Kidney (tissue), 14 donors: ENCODE measurements around the gene ST3GAL3. TPM values are rescaled to one million over a fixed set of nuclear protein-coding genes. Genes with fewer than 3 reads are reported as not detected.
A peak's percentile ranks its signal among the peaks of the same experiment; 100 is the strongest.

Source experiments
- DNase-seq, 5 donors: peaks; one replicate each; pipeline ENCODE4 v3.0.0-alpha.2; 2013 to 2020
- FAIRE-seq: peaks from 2 replicates; lab custom pipeline; 2012; peaks lifted over from hg19 to GRCh38; lab: Jason Lieb, UNC
- H3K27ac ChIP-seq, 2 donors: one replicate each; pipeline ENCODE4 v1.7.0; 2013; ENCODE audit warnings: low read depth in 2 of 2, low read length in 2 of 2, inconsistent platforms in 1 of 2
- H3K27me3 ChIP-seq: one replicate; pipeline ENCODE4 v1.7.1; 2013; ENCODE audit warnings: low read length, inconsistent platforms; ENCODE audit not compliant: control insufficient read depth, insufficient read depth
- H3K36me3 ChIP-seq, 3 donors: one replicate each; pipeline versions ENCODE4 v1.7.0 to v1.7.1; 2013; ENCODE audit warnings: low read length in 3 of 3, control low read depth in 1 of 3, inconsistent platforms in 1 of 3; ENCODE audit not compliant: insufficient read depth in 3 of 3, control insufficient read depth in 2 of 3
- H3K4me1 ChIP-seq, 3 donors: one replicate each; pipeline versions ENCODE4 v1.7.0 to v1.7.1; 2013; ENCODE audit warnings: low read length in 3 of 3, inconsistent platforms in 1 of 3, low read depth in 1 of 3; ENCODE audit not compliant: control insufficient read depth in 2 of 3, insufficient read depth in 2 of 3
- H3K4me3 ChIP-seq, 3 donors: one replicate each; pipeline versions ENCODE4 v1.7.0 to v1.8.1; 2013; ENCODE audit warnings: low read length in 3 of 3, control low read depth in 1 of 3, inconsistent platforms in 1 of 3
- H3K9ac ChIP-seq, 3 donors: one replicate each; pipeline versions ENCODE4 v1.7.0 to v1.7.1; 2013; ENCODE audit warnings: low read length in 3 of 3, control low read depth in 1 of 3, inconsistent platforms in 1 of 3
- H3K9me3 ChIP-seq, 3 donors: one replicate each; pipeline versions ENCODE4 v1.7.0 to v1.7.1; 2013; ENCODE audit warnings: low read length in 3 of 3, control low read depth in 1 of 3, inconsistent platforms in 1 of 3; ENCODE audit not compliant: control insufficient read depth in 2 of 3, insufficient read depth in 1 of 3
- CTCF ChIP-seq: IDR thresholded peaks from 3 replicates; pipeline ENCODE4 v1.5.1; 2012; ENCODE audit warnings: mild to moderate bottlenecking, moderate library complexity, borderline replicate concordance; ENCODE audit not compliant: insufficient read depth; ENCODE audit errors: extremely low read depth
- intact Hi-C: fragments of 100-400 bp; cut with DNase I; formaldehyde crosslinking; loops from one replicate; pipeline ENCODE4 v1.11.1; 2022
- polyA plus RNA-seq: library from polyadenylated mRNA; stranded (reverse); fragments of 350-450 nt; fragmentation: Illumina TruSeq; extraction: RNeasy Lipid Tissue Mini Kit (QIAGEN cat#74804); gene quantifications from one replicate; pipeline ENCODE4 v1.2.3, GENCODE V29; 2014; ENCODE audit warnings: low read depth, low replicate concordance; ENCODE audit not compliant: insufficient read depth
- total RNA-seq: library from RNA; stranded (reverse); fragmentation: NEBNext Ultra II Directional; extraction: Animal tissue kit (Norgen Biotek cat#: 25700); gene quantifications from one replicate; pipeline ENCODE4 v1.2.1, GENCODE V29; 2021
- donor health status: control.
- donor health status: control.
- donor health status: control.
- donor health status: control.
- donor health status: control.
- donor health status: DM: yes; HTN: yes; CAD: no.
- donor health status: Normal renal cell carcinoma (clear cell type).

Gene ST3GAL3
- total and polyA plus RNA-seq, 2 donors from 2014 or later: 15.3 to 21.3 TPM

- no peak for TF ChIP-seq CTCF
- no peak overlapping the region for H3K9ac ChIP-seq
- H3K27ac ChIP-seq: no peak overlapping the region
- H3K4me1 ChIP-seq: peaks cover 0 to 3% (median 0%) of the 10 kb centered on the region in 3 donors
- DNase-seq (no peak), FAIRE-seq (no peak)
- H3K9me3 ChIP-seq: peaks cover 0 to 3% (median 3%) of the 10 kb centered on the region in 3 donors
- intact Hi-C loops: no loop called here
- no peaks in the 10 kb centered on the region for H3K36me3 ChIP-seq
- H3K4me3 ChIP-seq: no peak overlapping the region
- H3K27me3 ChIP-seq: no peaks in the 10 kb centered on the region
These were observed 74.2 kb downstream of the ST3GAL3 start for GRCh38 chr1:43781574-43781973.

GRCh38 chr1:43783096-43783670 lies 75.8 kb downstream of the ST3GAL3 start:
- no peak overlapping the region for H3K9ac ChIP-seq

DNA sequence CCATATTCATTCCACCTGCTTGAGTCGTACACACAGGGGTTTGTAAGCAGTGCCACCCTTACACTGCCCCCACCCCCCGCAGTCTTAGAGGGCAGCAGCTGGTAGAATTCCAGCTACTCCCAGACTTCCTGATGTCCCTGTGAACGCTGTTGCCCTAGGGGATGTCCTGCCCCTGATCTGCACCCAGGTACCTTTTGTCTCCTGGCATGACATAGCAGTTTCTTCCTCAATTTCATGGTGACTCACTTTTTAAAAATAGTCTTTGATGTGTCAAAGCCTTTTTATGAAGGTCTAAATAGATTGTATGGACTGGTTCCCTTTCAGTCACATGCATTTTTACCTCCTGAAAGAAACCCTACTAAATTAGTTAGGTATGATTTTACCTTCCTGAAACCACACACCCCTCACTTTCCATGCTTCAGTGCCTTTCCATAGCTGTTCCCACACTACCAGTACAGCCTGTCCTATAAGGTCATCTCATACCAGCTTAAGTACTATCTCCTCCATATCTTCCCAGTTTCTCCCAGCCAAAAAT lies 76.4 kb downstream of the ST3GAL3 start:
- H3K4me3 ChIP-seq: no peak overlapping the region
- intact Hi-C loops: no loop called here

More at GRCh38 chr1:43783096-43783670, 75.8 kb downstream of the ST3GAL3 start:
- Histone ChIP-seq H3K9me3 (peaks cover 0 to 3% (median 3%) of the 10 kb centered on the region in 3 donors), H3K4me3 (no peak overlapping the region), H3K27me3 (no peaks in the 10 kb centered on the region), H3K36me3 (no peaks in the 10 kb centered on the region), H3K27ac (no peak overlapping the region), H3K4me1 (peaks cover 0 to 3% (median 2%) of the 10 kb centered on the region in 3 donors)
- no peak for TF ChIP-seq CTCF
- no peak for DNase-seq
- intact Hi-C loops: no loop called here
- no peak for FAIRE-seq

More for the DNA sequence above, 76.4 kb downstream of the ST3GAL3 start:
- DNase-seq (peak in 1 of 5 donors; percentile 59), FAIRE-seq (no peak)
- Histone ChIP-seq H3K27ac (no peak overlapping the region), H3K4me1 (peaks cover 0 to 3% (median 2%) of the 10 kb centered on the region in 3 donors), H3K27me3 (no peaks in the 10 kb centered on the region), H3K9ac (no peak overlapping the region), H3K36me3 (no peaks in the 10 kb centered on the region), H3K9me3 (peaks cover 0 to 3% (median 3%) of the 10 kb centered on the region in 3 donors)
- TF ChIP-seq CTCF: no peak
